ENCODE measurements around the gene TNS1.
A peak's percentile ranks its signal among the peaks of the same experiment; 100 is the strongest.

TNS1 gene

GRCh38 chr2:217868265-217868892 is 134.4 kb downstream of the TNS1 start:
- no peak for TF ChIP-seq CTCF (IDR thresholded peaks at IDR 0.05; ENCODE audit: extremely low read depth, missing control alignments)
- DNase-seq (ENCODE audit: low spot score): no peak

- no peak for TF ChIP-seq CTCF (IDR thresholded peaks at IDR 0.05; ENCODE audit: extremely low read depth, missing control alignments)
- no peak for DNase-seq (ENCODE audit: low spot score)
Observed at GRCh38 chr2:217866457-217866856, 136.3 kb downstream of the TNS1 start.

- peak; percentile 32 for DNase-seq (ENCODE audit: low spot score)
- TF ChIP-seq CTCF (IDR thresholded peaks at IDR 0.05; ENCODE audit: extremely low read depth, missing control alignments): no peak
Observed at GRCh38 chr2:217864963-217865772, 137.6 kb downstream of the TNS1 start.

GRCh38 chr2:217863883-217864282 is 138.9 kb downstream of the TNS1 start:
- TF ChIP-seq CTCF (IDR thresholded peaks at IDR 0.05; ENCODE audit: extremely low read depth, missing control alignments): no peak
- no peak for DNase-seq (ENCODE audit: low spot score)

GRCh38 chr2:217861334-217861877 is 141.4 kb downstream of the TNS1 start:
- DNase-seq (ENCODE audit: low spot score): no peak
- no peak for TF ChIP-seq CTCF (IDR thresholded peaks at IDR 0.05; ENCODE audit: extremely low read depth, missing control alignments)

- DNase-seq (ENCODE audit: low spot score): no peak
- TF ChIP-seq CTCF (IDR thresholded peaks at IDR 0.05; ENCODE audit: extremely low read depth, missing control alignments): no peak
Observed at GRCh38 chr2:217859926-217860325, 142.9 kb downstream of the TNS1 start.
